ENCODE results near the gene OR5AU1. TPM values are rescaled to one million over a fixed set of nuclear protein-coding genes. Genes with fewer than 3 reads are reported as not detected.

OR5AU1 gene
- not detected in 2 replicates for total RNA-seq

GRCh38 chr14:21155963-21156362, at the start of gene OR5AU1:
Gene OR5AU1, minus strand, starts transcription at chr14:21156063. Its CDS starts 191 bp downstream, at chr14:21155872.

Small RNA genes lying within 50 kb of the gene (small RNA-seq; reads per million reads assigned to genes)
- not detected for gene RNU6-252P

Other genes with a start within 250 kb of the OR5AU1 start
- gene RNASE2, start 200.6 kb downstream of the OR5AU1 start, total RNA-seq: not detected in 2 replicates
- gene METTL17, start 166.1 kb downstream of the OR5AU1 start, total RNA-seq: 35.6 and 45.4 TPM in 2 replicates
- gene SLC39A2, start 156.8 kb downstream of the OR5AU1 start, total RNA-seq: not detected in 2 replicates
- 1.1 TPM in 1 of 2 replicates, not detected in the other for gene NDRG2, start 131.0 kb downstream of the OR5AU1 start, total RNA-seq
- gene TPPP2, start 125.8 kb downstream of the OR5AU1 start, total RNA-seq: not detected in 2 replicates
- gene RNASE13, start 121.3 kb downstream of the OR5AU1 start, total RNA-seq: not detected in 2 replicates
- gene RNASE7, start 113.7 kb downstream of the OR5AU1 start, total RNA-seq: not detected in 2 replicates
- gene RNASE8, start 98.2 kb downstream of the OR5AU1 start, total RNA-seq: not detected in 2 replicates
- 27.9 and 46.5 TPM in 2 replicates for gene ARHGEF40, start 85.8 kb downstream of the OR5AU1 start, total RNA-seq
- 10.8 and 12.9 TPM in 2 replicates for gene ZNF219, start 57.4 kb downstream of the OR5AU1 start, total RNA-seq
- gene TMEM253, start 55.0 kb downstream of the OR5AU1 start, total RNA-seq: under 0.01 TPM in 1 of 2 replicates, not detected in the other
- 513 and 539 TPM in 2 replicates for gene HNRNPC, start 113.4 kb upstream of the OR5AU1 start, total RNA-seq
- not detected in 2 replicates for gene RPGRIP1, start 124.0 kb upstream of the OR5AU1 start, total RNA-seq
- 69.1 and 104 TPM in 2 replicates for gene SUPT16H, start 228.0 kb upstream of the OR5AU1 start, total RNA-seq